IPS-20b (cell line): Measurements from ENCODE around the gene SORL1.
"Not testable (repeated sequence)": the region's sequence is repeated elsewhere in the genome, so short reads cannot be mapped to it uniquely, and the experiment has no call there.

ENCODE experiments used
- H3K27ac ChIP-seq: one replicate; pipeline ENCODE4 v1.5.1; 2013; ENCODE audit warnings: low read length
- H3K27me3 ChIP-seq: 2 replicates; pipeline ENCODE4 v1.6.1; 2013; ENCODE audit warnings: mild to moderate bottlenecking, low read length, inconsistent platforms; ENCODE audit not compliant: insufficient read depth
- H3K36me3 ChIP-seq: 2 replicates; pipeline ENCODE4 v1.6.1; 2013; ENCODE audit warnings: low read depth, mild to moderate bottlenecking, inconsistent platforms, low read length, moderate library complexity; ENCODE audit not compliant: insufficient read depth
- H3K4me1 ChIP-seq: 2 replicates; pipeline ENCODE4 v1.6.1; 2013; ENCODE audit warnings: mild to moderate bottlenecking, control low read depth, inconsistent platforms, low read length, moderate library complexity; ENCODE audit not compliant: insufficient read depth
- H3K4me3 ChIP-seq: 2 replicates; pipeline ENCODE4 v1.5.1; 2013; ENCODE audit warnings: mild to moderate bottlenecking, low read length, inconsistent platforms
- H3K9ac ChIP-seq: 2 replicates; pipeline ENCODE4 v1.6.1; 2013; ENCODE audit warnings: low read depth, mild to moderate bottlenecking, inconsistent platforms, low read length, moderate library complexity
- H3K9me3 ChIP-seq: 2 replicates; pipeline ENCODE4 v1.6.1; 2013; ENCODE audit warnings: mild to moderate bottlenecking, low read depth, low read length, inconsistent platforms; ENCODE audit not compliant: insufficient read depth

SORL1 gene

GRCh38 chr11:121563900-121564822, 112.0 kb downstream of the SORL1 start:
- H3K36me3 ChIP-seq = peaks cover 65% of the 10 kb centered on the region
- H3K4me3 ChIP-seq = no peak overlapping the region
- H3K4me1 ChIP-seq = no peaks in the 10 kb centered on the region
- H3K27ac ChIP-seq = no peak overlapping the region
- H3K9ac ChIP-seq = no peak overlapping the region
- H3K27me3 ChIP-seq = no peaks in the 10 kb centered on the region
- no peaks in the 10 kb centered on the region for H3K9me3 ChIP-seq

GRCh38 chr11:121564948-121565684, 113.0 kb downstream of the SORL1 start:
- Histone ChIP-seq H3K4me1 (no peaks in the 10 kb centered on the region), H3K9me3 (no peaks in the 10 kb centered on the region), H3K9ac (no peak overlapping the region), H3K27ac (no peak overlapping the region), H3K4me3 (no peak overlapping the region), H3K36me3 (peaks cover 59% of the 10 kb centered on the region), H3K27me3 (no peaks in the 10 kb centered on the region)

GRCh38 chr11:121566279-121567168, 114.4 kb downstream of the SORL1 start:
- Histone ChIP-seq H3K27me3 (no peaks in the 10 kb centered on the region), H3K36me3 (peaks cover 60% of the 10 kb centered on the region), H3K27ac (no peak overlapping the region), H3K4me1 (no peaks in the 10 kb centered on the region), H3K4me3 (no peak overlapping the region), H3K9me3 (no peaks in the 10 kb centered on the region), H3K9ac (no peak overlapping the region)

GRCh38 chr11:121567995-121568394, 115.9 kb downstream of the SORL1 start:
- Histone ChIP-seq H3K36me3 (peaks cover 68% of the 10 kb centered on the region), H3K27ac (no peak overlapping the region)

GRCh38 chr11:121569332-121570299, 117.5 kb downstream of the SORL1 start:
- not testable (repeated sequence) for H3K9me3 ChIP-seq, H3K4me1 ChIP-seq, H3K4me3 ChIP-seq, H3K27ac ChIP-seq, H3K9ac ChIP-seq, H3K27me3 ChIP-seq
- H3K36me3 ChIP-seq = peaks cover 76% of the 10 kb centered on the region

More at GRCh38 chr11:121567995-121568394, 115.9 kb downstream of the SORL1 start:
- H3K9me3 ChIP-seq = no peaks in the 10 kb centered on the region
- H3K27me3 ChIP-seq = no peaks in the 10 kb centered on the region
- H3K4me1 ChIP-seq = no peaks in the 10 kb centered on the region
- no peak overlapping the region for H3K9ac ChIP-seq
- H3K4me3 ChIP-seq = no peak overlapping the region

- Histone ChIP-seq H3K9me3 (no peaks in the 10 kb centered on the region), H3K27me3 (no peaks in the 10 kb centered on the region), H3K4me3 (no peak overlapping the region), H3K36me3 (peaks cover 82% of the 10 kb centered on the region), H3K9ac (no peak overlapping the region), H3K27ac (no peak overlapping the region), H3K4me1 (no peaks in the 10 kb centered on the region)
Measured at GRCh38 chr11:121570453-121570852, 118.3 kb downstream of the SORL1 start.

- Histone ChIP-seq H3K27me3 (no peaks in the 10 kb centered on the region), H3K9me3 (no peaks in the 10 kb centered on the region), H3K4me3 (no peak overlapping the region), H3K36me3 (peaks cover 85% of the 10 kb centered on the region), H3K4me1 (no peaks in the 10 kb centered on the region), H3K27ac (no peak overlapping the region), H3K9ac (no peak overlapping the region)
Measured at GRCh38 chr11:121571506-121571905, 119.4 kb downstream of the SORL1 start.

- no peaks in the 10 kb centered on the region for H3K27me3 ChIP-seq
- no peak overlapping the region for H3K27ac ChIP-seq
- peaks cover 85% of the 10 kb centered on the region for H3K36me3 ChIP-seq
- no peak overlapping the region for H3K4me3 ChIP-seq
- no peak overlapping the region for H3K9ac ChIP-seq
- H3K4me1 ChIP-seq = no peaks in the 10 kb centered on the region
- no peaks in the 10 kb centered on the region for H3K9me3 ChIP-seq
Measured at GRCh38 chr11:121572571-121573059, 120.5 kb downstream of the SORL1 start.

- peaks cover 2% of the 10 kb centered on the region; the same call in 1 of the 2 replicates for H3K9me3 ChIP-seq
- no peak overlapping the region for H3K9ac ChIP-seq
- H3K4me1 ChIP-seq = no peaks in the 10 kb centered on the region
- H3K36me3 ChIP-seq = peaks cover 98% of the 10 kb centered on the region
- H3K27me3 ChIP-seq = no peaks in the 10 kb centered on the region
- H3K27ac ChIP-seq = no peak overlapping the region
- H3K4me3 ChIP-seq = no peak overlapping the region
Measured at GRCh38 chr11:121574801-121575200, 122.7 kb downstream of the SORL1 start.

- no peaks in the 10 kb centered on the region for H3K27me3 ChIP-seq
- H3K27ac ChIP-seq = no peak overlapping the region
- H3K9me3 ChIP-seq = peaks cover 8% of the 10 kb centered on the region; the same call in 1 of the 2 replicates
- H3K4me1 ChIP-seq = no peaks in the 10 kb centered on the region
- peaks cover 98% of the 10 kb centered on the region for H3K36me3 ChIP-seq
- no peak overlapping the region for H3K9ac ChIP-seq
- H3K4me3 ChIP-seq = no peak overlapping the region
Measured at GRCh38 chr11:121575250-121575962, 123.3 kb downstream of the SORL1 start.
